HEK293 (cell line): ENCODE results near the gene SETD7.

Experiments
- CTCF ChIA-PET: fragments of 350-600 bp; formaldehyde crosslinking; extraction: SDS; loops from one replicate; lab custom pipeline; 2021; ENCODE audit warnings: antibody characterized with exemption; lab: Yijun Ruan, JAX
- POLR2A ChIA-PET: fragments of 300-600 bp; formaldehyde crosslinking; extraction: SDS; loops from one replicate; lab custom pipeline; 2020; ENCODE audit warnings: antibody characterized with exemption, inconsistent platforms; lab: Yijun Ruan, JAX
- H3K27ac ChIP-seq: fragments of 200-500 bp; sonication (Bioruptor generic); 2 replicates; pipeline ENCODE4 v1.5.1; 2014; ENCODE audit warnings: low read depth, low read length, control low read depth, inconsistent platforms; ENCODE audit errors: extremely low read depth
- H3K36me3 ChIP-seq, 2 experiments: fragments of 200-500 bp in 1 of 2; sonication (Bioruptor generic) in 1 of 2; 1 replicate in 1 of 2; 2 replicates in 1 of 2; pipeline ENCODE4 v1.5.1; 2014 to 2017; ENCODE audit warnings: inconsistent platforms in 2 of 2, low read length in 2 of 2; ENCODE audit not compliant: control insufficient read depth in 2 of 2, insufficient read depth in 1 of 2
- H3K4me1 ChIP-seq: fragments of 200-500 bp; sonication (Bioruptor generic); 2 replicates; pipeline ENCODE4 v1.5.1; 2014; ENCODE audit warnings: mild to moderate bottlenecking, low read length, inconsistent platforms; ENCODE audit not compliant: control insufficient read depth, insufficient read depth
- H3K4me3 ChIP-seq: 2 replicates; pipeline ENCODE4 v1.5.1; 2011; ENCODE audit warnings: low read depth, mild to moderate bottlenecking, control low read depth, low read length, moderate library complexity
- H3K9me3 ChIP-seq: fragments of 200-500 bp; sonication (Bioruptor generic); 2 replicates; pipeline ENCODE4 v1.5.1; 2014; ENCODE audit warnings: low read depth, low read length, inconsistent platforms; ENCODE audit not compliant: control insufficient read depth, insufficient read depth
- KLF17 ChIP-seq: fragments of 450-650 bp; formaldehyde crosslinking; IDR thresholded peaks from 2 replicates; pipeline ENCODE4 v1.5.1; 2016; ENCODE audit warnings: missing biosample characterization, missing genetic modification characterization
- KLF8 ChIP-seq: fragments of 450-650 bp; formaldehyde crosslinking; IDR thresholded peaks from 2 replicates; pipeline ENCODE4 v1.5.1; 2016; ENCODE audit warnings: missing biosample characterization, missing genetic modification characterization
- OSR2 ChIP-seq: fragments of 450-650 bp; formaldehyde crosslinking; IDR thresholded peaks from 2 replicates; pipeline ENCODE4 v1.5.1; 2016; ENCODE audit warnings: missing biosample characterization, missing genetic modification characterization
- PATZ1 ChIP-seq: fragments of 450-650 bp; formaldehyde crosslinking; IDR thresholded peaks from 2 replicates; pipeline ENCODE4 v1.5.1; 2016; ENCODE audit warnings: missing biosample characterization, missing genetic modification characterization
- SCRT2 ChIP-seq: fragments of 450-650 bp; formaldehyde crosslinking; IDR thresholded peaks from 2 replicates; pipeline ENCODE4 v1.5.1; 2016; ENCODE audit warnings: missing biosample characterization, missing genetic modification characterization
- SP7 ChIP-seq: fragments of 450-650 bp; formaldehyde crosslinking; IDR thresholded peaks from 2 replicates; pipeline ENCODE4 v1.5.1; 2016; ENCODE audit warnings: missing biosample characterization, missing genetic modification characterization
- YY2 ChIP-seq: fragments of 450-650 bp; formaldehyde crosslinking; IDR thresholded peaks from 2 replicates; pipeline ENCODE4 v1.5.1; 2016; ENCODE audit warnings: missing biosample characterization, missing genetic modification characterization
- ZBTB20 ChIP-seq: fragments of 450-650 bp; formaldehyde crosslinking; IDR thresholded peaks from 2 replicates; pipeline ENCODE4 v1.5.1; 2016; ENCODE audit warnings: missing biosample characterization, missing genetic modification characterization
- ZFP41 ChIP-seq: fragments of 450-650 bp; formaldehyde crosslinking; IDR thresholded peaks from 2 replicates; pipeline ENCODE4 v1.5.1; 2016; ENCODE audit warnings: missing biosample characterization, missing genetic modification characterization, borderline replicate concordance
- ZFP69B ChIP-seq: fragments of 450-650 bp; formaldehyde crosslinking; IDR thresholded peaks from 2 replicates; pipeline ENCODE4 v1.5.1; 2016; ENCODE audit warnings: missing biosample characterization, missing genetic modification characterization
- ZNF146 ChIP-seq: fragments of 450-650 bp; formaldehyde crosslinking; IDR thresholded peaks from 2 replicates; pipeline ENCODE4 v1.5.1; 2016; ENCODE audit warnings: missing biosample characterization, missing genetic modification characterization
- ZNF174 ChIP-seq: fragments of 450-650 bp; formaldehyde crosslinking; IDR thresholded peaks from 2 replicates; pipeline ENCODE4 v1.5.0; 2017; ENCODE audit warnings: missing biosample characterization, mild to moderate bottlenecking, missing genetic modification characterization
- ZNF184 ChIP-seq: fragments of 450-650 bp; IDR thresholded peaks from 2 replicates; pipeline ENCODE4 v1.5.1; 2018; ENCODE audit warnings: missing biosample characterization, mild to moderate bottlenecking, missing genetic modification characterization
- ZNF211 ChIP-seq: fragments of 450-650 bp; formaldehyde crosslinking; IDR thresholded peaks from 2 replicates; pipeline ENCODE4 v1.5.1; 2016; ENCODE audit warnings: low read depth, missing biosample characterization, missing genetic modification characterization
- ZNF223 ChIP-seq: fragments of 450-650 bp; formaldehyde crosslinking; IDR thresholded peaks from 2 replicates; pipeline ENCODE4 v1.5.1; 2016; ENCODE audit warnings: missing biosample characterization, missing genetic modification characterization
- ZNF23 ChIP-seq: fragments of 450-650 bp; formaldehyde crosslinking; IDR thresholded peaks from 2 replicates; pipeline ENCODE4 v1.5.1; 2016; ENCODE audit warnings: missing biosample characterization, missing genetic modification characterization, borderline replicate concordance
- ZNF239 ChIP-seq: fragments of 450-650 bp; formaldehyde crosslinking; IDR thresholded peaks from 2 replicates; pipeline ENCODE4 v1.5.1; 2016; ENCODE audit warnings: missing biosample characterization, missing genetic modification characterization
- ZNF26 ChIP-seq: fragments of 450-650 bp; formaldehyde crosslinking; IDR thresholded peaks from 2 replicates; pipeline ENCODE4 v1.5.1; 2016; ENCODE audit warnings: missing biosample characterization, missing genetic modification characterization
- ZNF473 ChIP-seq: fragments of 450-650 bp; formaldehyde crosslinking; IDR thresholded peaks from 2 replicates; pipeline ENCODE4 v1.5.1; 2017; ENCODE audit warnings: missing biosample characterization, missing genetic modification characterization
- ZNF530 ChIP-seq: fragments of 450-650 bp; formaldehyde crosslinking; IDR thresholded peaks from 2 replicates; pipeline ENCODE4 v1.5.1; 2016; ENCODE audit warnings: low read depth, missing biosample characterization, missing genetic modification characterization
- ZNF548 ChIP-seq: fragments of 450-650 bp; formaldehyde crosslinking; IDR thresholded peaks from 2 replicates; pipeline ENCODE4 v1.5.1; 2016; ENCODE audit warnings: missing biosample characterization, missing genetic modification characterization
- ZNF549 ChIP-seq: fragments of 450-650 bp; IDR thresholded peaks from 2 replicates; pipeline ENCODE4 v1.5.1; 2018; ENCODE audit warnings: missing biosample characterization, missing genetic modification characterization, mild to moderate bottlenecking, inconsistent platforms, moderate library complexity
- ZNF777 ChIP-seq: fragments of 450-650 bp; formaldehyde crosslinking; IDR thresholded peaks from 2 replicates; pipeline ENCODE4 v1.5.1; 2017; ENCODE audit warnings: missing biosample characterization, missing genetic modification characterization, borderline replicate concordance

Gene SETD7

GRCh38 chr4:139472852-139473251, 83.2 kb downstream of the SETD7 start (continued):
- TF ChIP-seq KLF17 (tag by site-specific recombination) (no peak), ZBTB20 (tag by site-specific recombination) (no peak), ZNF473 (tag by site-specific recombination) (no peak), ZNF26 (tag by site-specific recombination) (no peak), ZNF23 (no peak), ZNF777 (tag by site-specific recombination) (no peak), PATZ1 (tag by site-specific recombination) (no peak), OSR2 (tag by site-specific recombination) (no peak), ZNF184 (tag by site-specific recombination) (no peak)

- Histone ChIP-seq H3K36me3 (peaks cover 0 to 15% of the 10 kb centered on the region in 2 experiments; a peak in 1 of 3 replicates), H3K4me1 (no peaks in the 10 kb centered on the region), H3K9me3 (no peaks in the 10 kb centered on the region), H3K27ac (no peak overlapping the region), H3K4me3 (no peak overlapping the region)
- TF ChIP-seq SCRT2 (tag by site-specific recombination) (no peak), ZNF174 (tag by site-specific recombination) (no peak), KLF8 (tag by site-specific recombination) (no peak), ZNF223 (tag by site-specific recombination) (no peak), ZNF549 (tag by site-specific recombination) (no peak), YY2 (tag by site-specific recombination) (no peak), ZNF239 (tag by site-specific recombination) (no peak), ZNF23 (no peak)
- CTCF ChIA-PET = interaction anchor here (0.6 kb wide), 2 partner anchors 84 to 534 kb away, joined by 3 read pairs; no protein-coding TSS in a partner anchor
- POLR2A ChIA-PET = no interaction called here
Measured at GRCh38 chr4:139470997-139471665, 84.9 kb downstream of the SETD7 start.

GRCh38 chr4:139470295-139470694, 85.7 kb downstream of the SETD7 start:
- Histone ChIP-seq H3K36me3 (peaks cover 0 to 15% of the 10 kb centered on the region in 2 experiments; a peak in 1 of 3 replicates), H3K27ac (no peak overlapping the region), H3K4me1 (no peaks in the 10 kb centered on the region), H3K4me3 (no peak overlapping the region), H3K9me3 (no peaks in the 10 kb centered on the region)
- CTCF ChIA-PET = no interaction called here
- POLR2A ChIA-PET = no interaction called here
- TF ChIP-seq ZNF548 (tag by site-specific recombination) (no peak), ZFP41 (tag by site-specific recombination) (no peak), ZNF211 (tag by site-specific recombination) (no peak), SP7 (no peak), ZFP69B (tag by site-specific recombination) (no peak), ZNF530 (tag by site-specific recombination) (no peak), ZNF146 (tag by site-specific recombination) (no peak)
